ENCODE measurements around the gene CNTNAP1.

- TF ChIP-seq ZBTB40 (IDR thresholded peaks at IDR 0.05) (no peak), ZBTB40 (CRISPR knock-in tag; IDR thresholded peaks at IDR 0.05) (no peak), ZNF143 (CRISPR knock-in tag; IDR thresholded peaks at IDR 0.05) (no peak), KDM2B (CRISPR knock-in tag; IDR thresholded peaks at IDR 0.05) (no peak), SNAPC5 (CRISPR knock-in tag; IDR thresholded peaks at IDR 0.05) (no peak), CTCF (IDR thresholded peaks at IDR 0.05 in 2 of 3, conservative IDR thresholded peaks at IDR 0.05 in 1 of 3; ENCODE audit: insufficient read depth in 2 of 3, low read depth in 1 of 3, low read length in 3 of 3) (no peak), ZNF133 (CRISPR knock-in tag; IDR thresholded peaks at IDR 0.05) (no peak), C11orf30 (IDR thresholded peaks at IDR 0.05; ENCODE audit: low read depth) (no peak), ZZZ3 (IDR thresholded peaks at IDR 0.05) (no peak), ZNF324 (CRISPR knock-in tag; IDR thresholded peaks at IDR 0.05) (no peak), GTF2F1 (IDR thresholded peaks at IDR 0.05; ENCODE audit: low read depth, low read length) (no peak)
Measured at GRCh38 chr17:42690596-42690995, 8.3 kb downstream of the CNTNAP1 start.

Measured in K562 (cell line).